PFSK-1 (cell line): Measurements from ENCODE around the gene GPR158.

Source experiments
- FOXP2 ChIP-seq: optimal IDR thresholded peaks from 2 replicates; pipeline ENCODE3; 2011; ENCODE audit warnings: borderline replicate concordance, control low read depth, inconsistent platforms; ENCODE audit not compliant: insufficient read depth; ENCODE audit errors: extremely low read length, extremely low read depth
- POLR2AphosphoS5 ChIP-seq: IDR thresholded peaks from 2 replicates; pipeline ENCODE4 v1.6.1; 2012; ENCODE audit warnings: low read depth, mild to moderate bottlenecking, control low read depth, low read length, moderate library complexity
- REST ChIP-seq, 2 experiments: IDR thresholded peaks; 2 replicates each; pipeline versions ENCODE4 v1.6.1 to v1.8.0; 2011 to 2012; ENCODE audit warnings: low read depth in 2 of 2, low read length in 2 of 2, control low read depth in 1 of 2, inconsistent platforms in 1 of 2, mild to moderate bottlenecking in 1 of 2, moderate library complexity in 1 of 2; ENCODE audit not compliant: insufficient read depth in 1 of 2
- SIN3A ChIP-seq: IDR thresholded peaks from 2 replicates; pipeline ENCODE4 v1.6.1; 2012; ENCODE audit warnings: mild to moderate bottlenecking, low read length, moderate library complexity, borderline replicate concordance; ENCODE audit not compliant: insufficient read depth
- TAF1 ChIP-seq: IDR thresholded peaks from 2 replicates; pipeline ENCODE4 v1.6.1; 2012; ENCODE audit warnings: low read length, control low read depth, borderline replicate concordance; ENCODE audit not compliant: insufficient read depth

GPR158 gene

GRCh38 chr10:25614652-25615051 lies 439.9 kb downstream of the GPR158 start:
- TF ChIP-seq REST (IDR thresholded peaks at IDR 0.05; ENCODE audit: insufficient read depth in 1 of 2, low read depth in 2 of 2, low read length in 2 of 2), result no peak

- no peak for TF ChIP-seq TAF1
- no peak for TF ChIP-seq FOXP2
- no peak for TF ChIP-seq SIN3A
- TF ChIP-seq REST (IDR thresholded peaks at IDR 0.05; ENCODE audit: insufficient read depth in 1 of 2, low read depth in 2 of 2, low read length in 2 of 2), result no peak
- no peak for TF ChIP-seq POLR2AphosphoS5
These were observed 441.1 kb downstream of the GPR158 start for GRCh38 chr10:25615926-25616325.

GRCh38 chr10:25616903-25617592 lies 442.2 kb downstream of the GPR158 start:
- TF ChIP-seq POLR2AphosphoS5 (no peak), FOXP2 (no peak), SIN3A (no peak), REST (IDR thresholded peaks at IDR 0.05; ENCODE audit: insufficient read depth in 1 of 2, low read depth in 2 of 2, low read length in 2 of 2) (no peak), TAF1 (no peak)

- no peak for TF ChIP-seq POLR2AphosphoS5
- no peak for TF ChIP-seq REST (IDR thresholded peaks at IDR 0.05; ENCODE audit: insufficient read depth in 1 of 2, low read depth in 2 of 2, low read length in 2 of 2)
- TF ChIP-seq TAF1, result no peak
- no peak for TF ChIP-seq SIN3A
- TF ChIP-seq FOXP2, result no peak
These were observed 452.8 kb downstream of the GPR158 start for GRCh38 chr10:25627606-25628005.

- TF ChIP-seq FOXP2 (no peak), TAF1 (no peak), POLR2AphosphoS5 (no peak), REST (IDR thresholded peaks at IDR 0.05; ENCODE audit: insufficient read depth in 1 of 2, low read depth in 2 of 2, low read length in 2 of 2) (no peak)
These were observed 454.5 kb downstream of the GPR158 start for GRCh38 chr10:25629333-25629732.
